ENCODE data around the gene NDE1. TPM values are rescaled to one million over a fixed set of nuclear protein-coding genes. Genes with fewer than 3 reads are reported as not detected.
A peak's percentile ranks its signal among the peaks of the same experiment; 100 is the strongest.

The NDE1 gene
- total RNA-seq, 1 donor from 2014 or later, result 12.4 TPM

DNA sequence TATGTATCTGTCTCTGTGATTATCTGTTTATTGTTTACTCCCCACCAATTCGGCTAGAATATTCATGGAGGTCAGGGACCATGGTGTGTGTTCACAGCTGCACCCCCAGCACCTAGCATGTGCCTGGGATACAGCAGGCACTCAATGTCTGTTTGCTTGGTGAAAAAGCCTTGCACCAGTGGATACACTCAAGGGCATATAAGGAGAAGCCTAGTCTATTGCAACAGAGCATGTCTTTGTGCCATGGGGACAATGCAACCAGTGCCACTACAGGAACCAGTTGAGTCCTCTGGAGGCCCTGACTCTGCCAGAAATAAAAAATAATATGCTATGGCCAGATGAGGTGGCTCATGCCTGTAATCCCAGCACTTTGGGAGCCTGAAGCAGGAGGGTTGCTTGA, 93.6 kb downstream of the NDE1 start:
- Mint-ChIP-seq H3K36me3 (ENCODE audit: unreplicated experiment) (no peaks in the 10 kb centered on the region), H3K27me3 (ENCODE audit: unreplicated experiment) (peaks cover 2% of the 10 kb centered on the region), H3K4me1 (ENCODE audit: low read depth, unreplicated experiment) (no peaks in the 10 kb centered on the region), H3K27ac (ENCODE audit: unreplicated experiment) (no peak overlapping the region), H3K4me3 (ENCODE audit: unreplicated experiment) (no peak overlapping the region), H3K9me3 (ENCODE audit: unreplicated experiment) (peaks cover 2% of the 10 kb centered on the region)
- no peak for DNase-seq
- TF ChIP-seq, protein P1, sequence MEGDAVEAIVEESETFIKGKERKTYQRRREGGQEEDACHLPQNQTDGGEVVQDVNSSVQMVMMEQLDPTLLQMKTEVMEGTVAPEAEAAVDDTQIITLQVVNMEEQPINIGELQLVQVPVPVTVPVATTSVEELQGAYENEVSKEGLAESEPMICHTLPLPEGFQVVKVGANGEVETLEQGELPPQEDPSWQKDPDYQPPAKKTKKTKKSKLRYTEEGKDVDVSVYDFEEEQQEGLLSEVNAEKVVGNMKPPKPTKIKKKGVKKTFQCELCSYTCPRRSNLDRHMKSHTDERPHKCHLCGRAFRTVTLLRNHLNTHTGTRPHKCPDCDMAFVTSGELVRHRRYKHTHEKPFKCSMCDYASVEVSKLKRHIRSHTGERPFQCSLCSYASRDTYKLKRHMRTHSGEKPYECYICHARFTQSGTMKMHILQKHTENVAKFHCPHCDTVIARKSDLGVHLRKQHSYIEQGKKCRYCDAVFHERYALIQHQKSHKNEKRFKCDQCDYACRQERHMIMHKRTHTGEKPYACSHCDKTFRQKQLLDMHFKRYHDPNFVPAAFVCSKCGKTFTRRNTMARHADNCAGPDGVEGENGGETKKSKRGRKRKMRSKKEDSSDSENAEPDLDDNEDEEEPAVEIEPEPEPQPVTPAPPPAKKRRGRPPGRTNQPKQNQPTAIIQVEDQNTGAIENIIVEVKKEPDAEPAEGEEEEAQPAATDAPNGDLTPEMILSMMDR (IDR thresholded peaks at IDR 0.05; ENCODE audit: partially characterized antibody, unreplicated experiment), result no peak

DNA sequence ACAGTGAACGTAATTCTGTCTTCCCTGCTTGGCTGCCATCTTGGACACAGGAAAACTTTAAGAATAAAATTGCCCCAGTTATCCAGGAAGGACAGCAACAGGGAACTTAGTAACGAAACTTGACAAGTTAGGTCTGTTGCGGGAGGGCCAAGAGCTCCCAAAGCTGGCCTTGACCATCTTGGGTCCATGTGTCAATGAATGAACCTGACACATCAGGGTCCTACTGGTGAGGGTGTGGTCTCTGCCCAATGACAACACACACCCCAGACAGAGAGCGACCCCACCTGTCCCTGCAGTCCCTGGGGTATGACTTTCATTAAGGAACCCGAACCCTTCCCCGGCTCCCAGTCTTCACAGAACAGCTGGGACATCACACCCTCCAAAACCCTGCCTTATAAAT, 96.3 kb downstream of the NDE1 start:
- Mint-ChIP-seq H3K36me3 (ENCODE audit: unreplicated experiment) (no peaks in the 10 kb centered on the region), H3K4me1 (ENCODE audit: low read depth, unreplicated experiment) (no peaks in the 10 kb centered on the region), H3K27ac (ENCODE audit: unreplicated experiment) (no peak overlapping the region), H3K27me3 (ENCODE audit: unreplicated experiment) (peaks cover 2% of the 10 kb centered on the region), H3K9me3 (ENCODE audit: unreplicated experiment) (peaks cover 2% of the 10 kb centered on the region), H3K4me3 (ENCODE audit: unreplicated experiment) (no peak overlapping the region)
- DNase-seq, result no peak
- TF ChIP-seq, protein P1 (IDR thresholded peaks at IDR 0.05; ENCODE audit: partially characterized antibody, unreplicated experiment), result no peak

DNA sequence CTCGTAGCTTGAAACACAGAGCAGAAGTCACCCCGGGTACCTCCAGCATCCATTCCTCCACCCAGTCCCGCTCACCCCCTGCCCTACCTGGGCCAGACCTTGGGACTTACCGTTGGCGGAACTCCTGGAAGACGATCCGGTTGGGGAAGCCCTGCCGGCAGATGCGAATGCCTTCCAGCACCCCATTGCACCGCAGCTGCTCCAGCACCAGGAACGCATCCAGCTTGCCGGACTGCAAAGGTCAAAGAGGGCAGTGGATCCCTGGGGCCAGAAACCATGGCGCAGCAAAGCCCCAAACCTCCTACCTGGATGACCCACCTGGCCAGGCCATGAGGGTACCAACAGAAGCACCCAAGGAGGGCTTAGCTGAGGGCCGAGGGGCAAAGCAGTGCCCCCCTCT, 97.9 kb downstream of the NDE1 start:
- Mint-ChIP-seq H3K36me3 (ENCODE audit: unreplicated experiment) (no peaks in the 10 kb centered on the region), H3K4me3 (ENCODE audit: unreplicated experiment) (no peak overlapping the region), H3K27me3 (ENCODE audit: unreplicated experiment) (peaks cover 2% of the 10 kb centered on the region), H3K27ac (ENCODE audit: unreplicated experiment) (no peak overlapping the region), H3K9me3 (ENCODE audit: unreplicated experiment) (peaks cover 2% of the 10 kb centered on the region), H3K4me1 (ENCODE audit: low read depth, unreplicated experiment) (no peaks in the 10 kb centered on the region)
- DNase-seq, result no peak
- TF ChIP-seq, protein P1 (IDR thresholded peaks at IDR 0.05; ENCODE audit: partially characterized antibody, unreplicated experiment), result no peak

DNA sequence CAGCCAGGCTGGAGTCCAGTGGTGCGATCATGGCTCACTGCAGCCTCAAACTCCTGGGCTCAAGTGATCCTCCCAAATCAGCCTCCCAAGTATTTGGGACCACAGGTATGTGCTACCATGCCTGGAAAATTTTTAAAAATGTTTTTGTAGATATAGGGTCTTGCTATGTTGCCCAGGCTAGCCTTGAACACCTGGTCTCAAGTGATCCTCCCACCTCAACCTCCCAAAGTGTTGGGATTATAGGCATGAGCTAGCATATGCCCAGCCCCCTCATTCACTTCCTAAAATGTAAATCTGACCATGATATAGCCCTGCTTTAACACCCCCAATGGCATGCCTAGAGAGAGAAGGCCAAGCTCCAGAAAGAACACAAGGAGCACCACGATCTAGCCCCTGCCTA, 98.6 kb downstream of the NDE1 start:
- Mint-ChIP-seq H3K4me3 (ENCODE audit: unreplicated experiment) (no peak overlapping the region), H3K27ac (ENCODE audit: unreplicated experiment) (peak overlapping the region; percentile 22), H3K36me3 (ENCODE audit: unreplicated experiment) (no peaks in the 10 kb centered on the region), H3K9me3 (ENCODE audit: unreplicated experiment) (peaks cover 2% of the 10 kb centered on the region), H3K27me3 (ENCODE audit: unreplicated experiment) (peaks cover 2% of the 10 kb centered on the region), H3K4me1 (ENCODE audit: low read depth, unreplicated experiment) (no peaks in the 10 kb centered on the region)
- TF ChIP-seq, protein P1 (IDR thresholded peaks at IDR 0.05; ENCODE audit: partially characterized antibody, unreplicated experiment), result no peak
- DNase-seq, result no peak

DNA sequence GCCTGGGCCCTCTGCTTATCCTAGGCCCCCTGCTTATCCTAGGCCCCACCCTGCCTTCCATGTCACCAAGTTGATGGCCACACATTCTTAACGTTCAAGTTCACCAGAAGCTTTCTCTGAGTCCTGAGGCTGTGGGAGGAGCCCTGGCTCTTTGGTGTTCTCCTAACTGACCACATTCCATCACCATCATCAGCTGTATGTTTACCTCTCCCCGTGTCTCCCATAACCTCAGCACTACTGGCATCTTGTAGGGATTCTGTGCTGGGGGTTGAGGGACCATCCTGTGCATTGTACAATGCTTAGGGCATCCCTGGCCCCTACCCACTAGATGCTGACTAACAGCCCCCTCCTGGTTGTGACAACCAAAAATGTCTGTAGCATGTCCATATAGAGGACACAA, 99.3 kb downstream of the NDE1 start:
- no peak overlapping the region for H3K4me3 Mint-ChIP-seq (ENCODE audit: unreplicated experiment)
- TF ChIP-seq, protein P1 (IDR thresholded peaks at IDR 0.05; ENCODE audit: partially characterized antibody, unreplicated experiment), result no peak

More for the DNA sequence above, 99.3 kb downstream of the NDE1 start:
- Mint-ChIP-seq H3K4me1 (ENCODE audit: low read depth, unreplicated experiment) (no peaks in the 10 kb centered on the region), H3K27me3 (ENCODE audit: unreplicated experiment) (peaks cover 2% of the 10 kb centered on the region), H3K9me3 (ENCODE audit: unreplicated experiment) (peaks cover 2% of the 10 kb centered on the region), H3K27ac (ENCODE audit: unreplicated experiment) (no peak overlapping the region), H3K36me3 (ENCODE audit: unreplicated experiment) (no peaks in the 10 kb centered on the region)
- DNase-seq, result no peak
